HepG2 (cell line): ENCODE measurements around the gene COA1. TPM values are rescaled to one million over a fixed set of nuclear protein-coding genes. Genes with fewer than 3 reads are reported as not detected.

Source experiments
- CBX1 ChIP-seq: IDR thresholded peaks from one replicate; pipeline ENCODE4 v1.6.1; 2016; ENCODE audit warnings: antibody characterized with exemption, low read depth
- CBX5 ChIP-seq: sonication (generic); formaldehyde crosslinking; IDR thresholded peaks from 2 replicates; pipeline ENCODE4 v1.4.0; 2020; ENCODE audit warnings: missing genetic modification reagents, borderline replicate concordance
- CREB1 ChIP-seq, 2 experiments: fragments of 450-650 bp in 1 of 2; IDR thresholded peaks; 2 replicates each; pipeline ENCODE4 v1.6.1; 2016 to 2017; ENCODE audit warnings: control low read depth in 1 of 2, mild to moderate bottlenecking in 1 of 2, missing compliant biosample characterization in 1 of 2, missing genetic modification characterization in 1 of 2
- FOXK2 ChIP-seq: fragments of 450-650 bp; IDR thresholded peaks from 2 replicates; pipeline ENCODE4 v1.6.1; 2016
- HNRNPK ChIP-seq: fragments of 200-400 bp; formaldehyde crosslinking; IDR thresholded peaks from 2 replicates; pipeline ENCODE4 v1.6.1; 2018; ENCODE audit warnings: low read length, low read depth, moderate library complexity, mild to moderate bottlenecking; ENCODE audit not compliant: poor library complexity, severe bottlenecking
- MIER3 ChIP-seq: IDR thresholded peaks from 2 replicates; pipeline ENCODE4 v1.6.1; 2016; ENCODE audit warnings: missing compliant biosample characterization, borderline replicate concordance
- NBN ChIP-seq: fragments of 450-650 bp; conservative IDR thresholded peaks from 2 replicates; pipeline ENCODE4 v1.6.1; 2017
- RFX1 ChIP-seq: fragments of 450-650 bp; IDR thresholded peaks from 2 replicates; pipeline ENCODE4 v1.6.1; 2017
- SALL1 ChIP-seq: sonication (generic); formaldehyde crosslinking; IDR thresholded peaks from 2 replicates; pipeline ENCODE4 v1.8.0; 2022; ENCODE audit warnings: mild to moderate bottlenecking, missing genetic modification reagents
- TAF15 ChIP-seq: fragments of 200-400 bp; formaldehyde crosslinking; IDR thresholded peaks from one replicate; pipeline ENCODE4 v1.6.1; 2018; ENCODE audit warnings: mild to moderate bottlenecking, low read depth, low read length; ENCODE audit not compliant: poor library complexity, severe bottlenecking
- THAP11 ChIP-seq: IDR thresholded peaks from 2 replicates; pipeline ENCODE4 v1.6.1; 2016; ENCODE audit warnings: missing biosample characterization, missing genetic modification reagents
- ZFP62 ChIP-seq: sonication (generic); formaldehyde crosslinking; IDR thresholded peaks from 2 replicates; pipeline ENCODE4 v1.4.0; 2020; ENCODE audit warnings: missing genetic modification reagents
- ZNF496 ChIP-seq: sonication (generic); formaldehyde crosslinking; IDR thresholded peaks from 2 replicates; pipeline ENCODE4 v1.8.1; 2023; ENCODE audit warnings: mild to moderate bottlenecking, moderate library complexity, missing genetic modification reagents; ENCODE audit not compliant: insufficient replicate concordance
- ZNF790 ChIP-seq: sonication (generic); formaldehyde crosslinking; IDR thresholded peaks from 2 replicates; pipeline ENCODE4 v1.8.0; 2022; ENCODE audit warnings: missing genetic modification reagents, mild to moderate bottlenecking, borderline replicate concordance
- ZNF83 ChIP-seq: sonication (generic); formaldehyde crosslinking; IDR thresholded peaks from 2 replicates; pipeline ENCODE4 v1.4.0; 2020; ENCODE audit warnings: missing genetic modification reagents, mild to moderate bottlenecking, borderline replicate concordance
- ZNF883 ChIP-seq: sonication (generic); formaldehyde crosslinking; IDR thresholded peaks from 2 replicates; pipeline ENCODE4 v1.5.1; 2020; ENCODE audit warnings: mild to moderate bottlenecking, missing genetic modification reagents; ENCODE audit errors: not compliant biosample characterization
- polyA plus RNA-seq, 8 experiments: library from polyadenylated mRNA; depleted of rRNA in 3 of 8; stranded (reverse) in 7 of 8; unstranded in 1 of 8; fragments of >200 nt; fragmentation: Illumina TruSeq in 4 of 8; extraction: Trizol in 4 of 8; gene quantifications; 2 replicates each; pipeline versions ENCODE4 v1.2.1 to v1.2.3, GENCODE V29; 2011 to 2016; ENCODE audit warnings: low read depth in 4 of 8, missing spikeins in 1 of 8, mixed read lengths in 1 of 8; ENCODE audit not compliant: insufficient read depth in 1 of 8
- total RNA-seq, 5 experiments: library from RNA; depleted of rRNA; stranded (reverse); fragments of >200 nt; fragmentation: Illumina TruSeq; extraction: Trizol; gene quantifications; 2 replicates each; pipeline ENCODE4 v1.2.3, GENCODE V29; 2016; ENCODE audit warnings: low read depth in 1 of 5
- TF ChIP-seq, protein P1 (sequence below): sonication (generic); formaldehyde crosslinking; IDR thresholded peaks from one replicate; pipeline ENCODE4 v1.5.1; 2020; ENCODE audit warnings: mild to moderate bottlenecking, missing genetic modification reagents; ENCODE audit errors: not compliant biosample characterization
- TF ChIP-seq, protein P2 (sequence below): sonication (generic); formaldehyde crosslinking; IDR thresholded peaks from 2 replicates; pipeline ENCODE4 v1.4.0; 2020; ENCODE audit warnings: missing genetic modification reagents, mild to moderate bottlenecking, borderline replicate concordance
- TF ChIP-seq, protein P3 (sequence below): sonication (generic); formaldehyde crosslinking; IDR thresholded peaks from 2 replicates; pipeline ENCODE4 v1.4.0; 2020; ENCODE audit warnings: mild to moderate bottlenecking, missing genetic modification reagents

The COA1 gene
- total and polyA plus RNA-seq, 2 of the 13 experiments (the other 11 are each of a cell fraction or from before 2014, with no cell fraction given): 33.2 to 65.7 TPM

GRCh38 chr7:43769791-43770465 lies 40.6 kb upstream of the COA1 start (continued):
- TF ChIP-seq, protein P1, sequence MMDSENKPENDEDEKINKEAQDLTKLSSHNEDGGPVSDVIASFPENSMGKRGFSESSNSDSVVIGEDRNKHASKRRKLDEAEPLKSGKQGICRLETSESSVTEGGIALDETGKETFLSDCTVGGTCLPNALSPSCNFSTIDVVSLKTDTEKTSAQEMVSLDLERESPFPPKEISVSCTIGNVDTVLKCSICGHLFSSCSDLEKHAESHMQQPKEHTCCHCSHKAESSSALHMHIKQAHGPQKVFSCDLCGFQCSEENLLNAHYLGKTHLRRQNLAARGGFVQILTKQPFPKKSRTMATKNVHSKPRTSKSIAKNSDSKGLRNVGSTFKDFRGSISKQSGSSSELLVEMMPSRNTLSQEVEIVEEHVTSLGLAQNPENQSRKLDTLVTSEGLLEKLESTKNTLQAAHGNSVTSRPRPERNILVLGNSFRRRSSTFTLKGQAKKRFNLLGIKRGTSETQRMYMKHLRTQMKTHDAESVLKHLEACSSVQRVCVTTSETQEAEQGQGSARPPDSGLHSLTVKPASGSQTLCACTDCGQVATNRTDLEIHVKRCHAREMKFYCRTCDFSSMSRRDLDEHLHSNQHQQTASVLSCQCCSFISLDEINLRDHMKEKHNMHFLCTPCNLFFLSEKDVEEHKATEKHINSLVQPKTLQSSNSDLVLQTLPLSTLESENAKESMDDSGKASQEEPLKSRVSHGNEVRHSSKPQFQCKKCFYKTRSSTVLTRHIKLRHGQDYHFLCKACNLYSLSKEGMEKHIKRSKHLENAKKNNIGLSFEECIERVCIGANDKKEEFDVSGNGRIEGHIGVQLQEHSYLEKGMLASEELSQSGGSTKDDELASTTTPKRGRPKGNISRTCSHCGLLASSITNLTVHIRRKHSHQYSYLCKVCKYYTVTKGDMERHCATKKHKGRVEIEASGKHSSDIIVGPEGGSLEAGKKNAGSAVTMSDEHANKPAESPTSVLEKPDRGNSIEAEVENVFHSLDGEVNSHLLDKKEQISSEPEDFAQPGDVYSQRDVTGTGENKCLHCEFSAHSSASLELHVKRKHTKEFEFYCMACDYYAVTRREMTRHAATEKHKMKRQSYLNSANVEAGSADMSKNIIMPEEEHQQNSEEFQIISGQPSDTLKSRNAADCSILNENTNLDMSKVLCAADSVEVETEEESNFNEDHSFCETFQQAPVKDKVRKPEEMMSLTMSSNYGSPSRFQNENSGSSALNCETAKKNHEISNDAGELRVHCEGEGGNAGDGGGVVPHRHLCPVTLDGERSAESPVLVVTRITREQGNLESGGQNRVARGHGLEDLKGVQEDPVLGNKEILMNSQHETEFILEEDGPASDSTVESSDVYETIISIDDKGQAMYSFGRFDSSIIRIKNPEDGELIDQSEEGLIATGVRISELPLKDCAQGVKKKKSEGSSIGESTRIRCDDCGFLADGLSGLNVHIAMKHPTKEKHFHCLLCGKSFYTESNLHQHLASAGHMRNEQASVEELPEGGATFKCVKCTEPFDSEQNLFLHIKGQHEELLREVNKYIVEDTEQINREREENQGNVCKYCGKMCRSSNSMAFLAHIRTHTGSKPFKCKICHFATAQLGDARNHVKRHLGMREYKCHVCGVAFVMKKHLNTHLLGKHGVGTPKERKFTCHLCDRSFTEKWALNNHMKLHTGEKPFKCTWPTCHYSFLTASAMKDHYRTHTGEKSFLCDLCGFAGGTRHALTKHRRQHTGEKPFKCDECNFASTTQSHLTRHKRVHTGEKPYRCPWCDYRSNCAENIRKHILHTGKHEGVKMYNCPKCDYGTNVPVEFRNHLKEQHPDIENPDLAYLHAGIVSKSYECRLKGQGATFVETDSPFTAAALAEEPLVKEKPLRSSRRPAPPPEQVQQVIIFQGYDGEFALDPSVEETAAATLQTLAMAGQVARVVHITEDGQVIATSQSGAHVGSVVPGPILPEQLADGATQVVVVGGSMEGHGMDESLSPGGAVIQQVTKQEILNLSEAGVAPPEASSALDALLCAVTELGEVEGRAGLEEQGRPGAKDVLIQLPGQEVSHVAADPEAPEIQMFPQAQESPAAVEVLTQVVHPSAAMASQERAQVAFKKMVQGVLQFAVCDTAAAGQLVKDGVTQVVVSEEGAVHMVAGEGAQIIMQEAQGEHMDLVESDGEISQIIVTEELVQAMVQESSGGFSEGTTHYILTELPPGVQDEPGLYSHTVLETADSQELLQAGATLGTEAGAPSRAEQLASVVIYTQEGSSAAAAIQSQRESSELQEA (CRISPR knock-in tag): no peak
- no peak for TF ChIP-seq ZFP62 (CRISPR knock-in tag)
- peak; percentile 45 for TF ChIP-seq CBX1
- no peak for TF ChIP-seq ZNF883 (CRISPR knock-in tag)
- TF ChIP-seq ZNF83 (CRISPR knock-in tag): no peak
- TF ChIP-seq RFX1: 0 out of 2 replicates have a peak, but pooled peaks have one; percentile 4
- TF ChIP-seq NBN: no peak
- TF ChIP-seq ZNF790 (CRISPR knock-in tag): no peak
- TF ChIP-seq SALL1 (CRISPR knock-in tag): peak; percentile 97
- no peak for TF ChIP-seq ZNF496 (CRISPR knock-in tag)
- TF ChIP-seq, protein P2, sequence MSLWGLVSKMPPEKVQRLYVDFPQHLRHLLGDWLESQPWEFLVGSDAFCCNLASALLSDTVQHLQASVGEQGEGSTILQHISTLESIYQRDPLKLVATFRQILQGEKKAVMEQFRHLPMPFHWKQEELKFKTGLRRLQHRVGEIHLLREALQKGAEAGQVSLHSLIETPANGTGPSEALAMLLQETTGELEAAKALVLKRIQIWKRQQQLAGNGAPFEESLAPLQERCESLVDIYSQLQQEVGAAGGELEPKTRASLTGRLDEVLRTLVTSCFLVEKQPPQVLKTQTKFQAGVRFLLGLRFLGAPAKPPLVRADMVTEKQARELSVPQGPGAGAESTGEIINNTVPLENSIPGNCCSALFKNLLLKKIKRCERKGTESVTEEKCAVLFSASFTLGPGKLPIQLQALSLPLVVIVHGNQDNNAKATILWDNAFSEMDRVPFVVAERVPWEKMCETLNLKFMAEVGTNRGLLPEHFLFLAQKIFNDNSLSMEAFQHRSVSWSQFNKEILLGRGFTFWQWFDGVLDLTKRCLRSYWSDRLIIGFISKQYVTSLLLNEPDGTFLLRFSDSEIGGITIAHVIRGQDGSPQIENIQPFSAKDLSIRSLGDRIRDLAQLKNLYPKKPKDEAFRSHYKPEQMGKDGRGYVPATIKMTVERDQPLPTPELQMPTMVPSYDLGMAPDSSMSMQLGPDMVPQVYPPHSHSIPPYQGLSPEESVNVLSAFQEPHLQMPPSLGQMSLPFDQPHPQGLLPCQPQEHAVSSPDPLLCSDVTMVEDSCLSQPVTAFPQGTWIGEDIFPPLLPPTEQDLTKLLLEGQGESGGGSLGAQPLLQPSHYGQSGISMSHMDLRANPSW: no peak
- TF ChIP-seq, protein P3, sequence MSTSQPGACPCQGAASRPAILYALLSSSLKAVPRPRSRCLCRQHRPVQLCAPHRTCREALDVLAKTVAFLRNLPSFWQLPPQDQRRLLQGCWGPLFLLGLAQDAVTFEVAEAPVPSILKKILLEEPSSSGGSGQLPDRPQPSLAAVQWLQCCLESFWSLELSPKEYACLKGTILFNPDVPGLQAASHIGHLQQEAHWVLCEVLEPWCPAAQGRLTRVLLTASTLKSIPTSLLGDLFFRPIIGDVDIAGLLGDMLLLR (CRISPR knock-in tag): no peak
- TF ChIP-seq THAP11 (CRISPR knock-in tag): 0 out of 2 replicates have a peak, but pooled peaks have one; percentile 50
- peak; percentile 63 for TF ChIP-seq CREB1 (IDR thresholded peaks at IDR 0.05)
- peak; percentile 78 for TF ChIP-seq CREB1 (CRISPR knock-in tag; IDR thresholded peaks at IDR 0.05)
- no peak; the same call in 1 of the 2 replicates for TF ChIP-seq CBX5
- no peak for TF ChIP-seq TAF15
- TF ChIP-seq HNRNPK: no peak
- TF ChIP-seq FOXK2: no peak
- TF ChIP-seq MIER3 (CRISPR knock-in tag): peak; percentile 91
